H1 (cell line): Measurements from ENCODE around the gene ZC2HC1C. TPM values are rescaled to one million over a fixed set of nuclear protein-coding genes. Genes with fewer than 3 reads are reported as not detected.

ENCODE experiments used
- CTCF ChIA-PET: fragments of 300-600 bp; sonication (Branson Sonifier 250); formaldehyde crosslinking; loops from one replicate; lab custom pipeline; 2021; ENCODE audit not compliant: partially characterized antibody; lab: Charles Lee
- POLR2A ChIA-PET: fragments of 300-600 bp; sonication (Branson Sonifier 250); formaldehyde crosslinking; loops from one replicate; lab custom pipeline; 2021; ENCODE audit warnings: inconsistent platforms; ENCODE audit not compliant: partially characterized antibody; lab: Charles Lee
- DNase-seq, 2 experiments: peaks; one replicate each; pipeline versions ENCODE4 v3.0.0 to v3.0.0-alpha.2; 2010 to 2022; ENCODE audit warnings: low spot score in 2 of 2, low read depth in 1 of 2, mixed read lengths in 1 of 2
- FAIRE-seq: peaks from 2 replicates; lab custom pipeline; 2011; peaks lifted over from hg19 to GRCh38; lab: Jason Lieb, UNC
- H2AFZ ChIP-seq: 2 replicates; pipeline ENCODE4 v1.8.1; 2012; ENCODE audit warnings: low read length, inconsistent platforms
- H2AK5ac ChIP-seq: 2 replicates; pipeline ENCODE4 v1.6.1; 2013; ENCODE audit warnings: low read depth, low read length
- H2BK120ac ChIP-seq: replicated peaks from 2 replicates; pipeline ENCODE3; 2013; ENCODE audit warnings: low read depth, low read length, inconsistent platforms
- H2BK12ac ChIP-seq: 2 replicates; pipeline ENCODE4 v1.6.1; 2013; ENCODE audit warnings: low read depth, low read length
- H2BK15ac ChIP-seq: 2 replicates; pipeline ENCODE4 v1.6.1; 2013; ENCODE audit warnings: low read length
- H2BK20ac ChIP-seq: 2 replicates; pipeline ENCODE4 v1.6.1; 2013; ENCODE audit warnings: low read length
- H2BK5ac ChIP-seq: 2 replicates; pipeline ENCODE4 v1.6.1; 2013; ENCODE audit warnings: low read depth, low read length
- H3K14ac ChIP-seq: 2 replicates; pipeline ENCODE4 v1.6.1; 2013; ENCODE audit warnings: inconsistent platforms; ENCODE audit not compliant: insufficient read length
- H3K18ac ChIP-seq: 2 replicates; pipeline ENCODE4 v1.6.1; 2013; ENCODE audit warnings: low read length; ENCODE audit errors: extremely low read depth
- H3K23ac ChIP-seq: 2 replicates; pipeline ENCODE4 v1.6.1; 2013; ENCODE audit warnings: inconsistent platforms; ENCODE audit not compliant: insufficient read length
- H3K23me2 ChIP-seq: 2 replicates; pipeline ENCODE4 v1.6.1; 2013; ENCODE audit warnings: low read depth, low read length
- H3K27ac ChIP-seq: 2 replicates; pipeline ENCODE4 v1.6.1; 2011; ENCODE audit warnings: low read depth, low read length, inconsistent platforms
- H3K27me3 ChIP-seq, 4 experiments: replicated peaks in 1 of 4; 1 replicate in 1 of 4; 2 replicates in 3 of 4; pipeline versions ENCODE4 v1.6.1 to v1.8.1; 2011 to 2013; ENCODE audit warnings: low read length in 3 of 4, mild to moderate bottlenecking in 3 of 4, inconsistent platforms in 2 of 4, mixed read lengths in 2 of 4, moderate library complexity in 1 of 4; ENCODE audit not compliant: control insufficient read depth in 3 of 4, insufficient read depth in 3 of 4; ENCODE audit errors: extremely low read depth in 1 of 4
- H3K36me3 ChIP-seq, 4 experiments: 2 replicates each; pipeline versions ENCODE4 v1.6.1 to v1.8.1; 2011 to 2013; ENCODE audit warnings: mild to moderate bottlenecking in 4 of 4, low read length in 3 of 4, moderate library complexity in 2 of 4, control low read depth in 1 of 4, inconsistent platforms in 1 of 4; ENCODE audit not compliant: insufficient read depth in 4 of 4, control insufficient read depth in 2 of 4
- H3K4ac ChIP-seq: replicated peaks from 2 replicates; pipeline ENCODE3; 2013; ENCODE audit warnings: low read length, low read depth, mixed read lengths, inconsistent platforms; ENCODE audit not compliant: insufficient read length
- H3K4me1 ChIP-seq, 4 experiments: replicated peaks in 1 of 4; 1 replicate in 1 of 4; 2 replicates in 3 of 4; pipeline versions ENCODE4 v1.6.1 to v1.8.1; 2011 to 2013; ENCODE audit warnings: low read length in 3 of 4, inconsistent platforms in 2 of 4, mixed read lengths in 1 of 4; ENCODE audit not compliant: insufficient read depth in 4 of 4, control insufficient read depth in 3 of 4
- H3K4me2 ChIP-seq, 2 experiments: 2 replicates each; pipeline versions ENCODE4 v1.6.1 to v1.8.1; 2011 to 2013; ENCODE audit warnings: low read depth in 2 of 2, low read length in 2 of 2, control low read depth in 1 of 2, inconsistent platforms in 1 of 2, mild to moderate bottlenecking in 1 of 2; ENCODE audit not compliant: insufficient read depth in 1 of 2
- H3K4me3 ChIP-seq, 4 experiments: fragments of 200-600, 300-600 bp in 1 of 4; sonication (generic), shearing (Covaris generic), sonication (Bioruptor Twin) in 1 of 4; 2 replicates each; pipeline versions ENCODE4 v1.5.1 to v1.8.1; 2011 to 2016; ENCODE audit warnings: low read length in 4 of 4, low read depth in 3 of 4, control low read depth in 2 of 4, inconsistent platforms in 2 of 4, mild to moderate bottlenecking in 2 of 4, mixed read lengths in 1 of 4, moderate library complexity in 1 of 4; ENCODE audit not compliant: insufficient read depth in 2 of 4; ENCODE audit errors: extremely low read depth in 1 of 4
- H3K56ac ChIP-seq: replicated peaks from 2 replicates; pipeline ENCODE3; 2013; ENCODE audit warnings: low read depth, mild to moderate bottlenecking, mixed read lengths, low read length, inconsistent platforms; ENCODE audit not compliant: insufficient read length
- H3K79me1 ChIP-seq: 2 replicates; pipeline ENCODE4 v1.6.1; 2013; ENCODE audit warnings: low read depth, low read length, control low read depth
- H3K79me2 ChIP-seq, 2 experiments: 2 replicates each; pipeline versions ENCODE4 v1.6.1 to v1.8.1; 2012 to 2013; ENCODE audit warnings: low read length in 2 of 2, mild to moderate bottlenecking in 2 of 2, inconsistent platforms in 1 of 2; ENCODE audit not compliant: insufficient read depth in 2 of 2, control insufficient read depth in 1 of 2
- H3K9ac ChIP-seq, 4 experiments: replicated peaks in 1 of 4; 1 replicate in 1 of 4; 2 replicates in 3 of 4; pipeline versions ENCODE4 v1.6.1 to v1.8.1; 2011 to 2013; ENCODE audit warnings: low read depth in 3 of 4, low read length in 3 of 4, control low read depth in 2 of 4, mild to moderate bottlenecking in 2 of 4, moderate library complexity in 2 of 4, inconsistent platforms in 1 of 4; ENCODE audit errors: extremely low read depth in 1 of 4
- H3K9me3 ChIP-seq, 2 experiments: 2 replicates each; pipeline versions ENCODE4 v1.6.1 to v1.8.1; 2012 to 2013; ENCODE audit warnings: mild to moderate bottlenecking in 2 of 2, moderate library complexity in 2 of 2, control low read depth in 1 of 2, inconsistent platforms in 1 of 2, low read depth in 1 of 2, low read length in 1 of 2, mixed read lengths in 1 of 2; ENCODE audit not compliant: insufficient read depth in 2 of 2
- H4K20me1 ChIP-seq, 2 experiments: replicated peaks in 1 of 2; 2 replicates each; pipeline versions ENCODE3 to v1.8.1; 2011 to 2013; ENCODE audit warnings: inconsistent platforms in 2 of 2, low read length in 2 of 2, mild to moderate bottlenecking in 1 of 2; ENCODE audit not compliant: insufficient read depth in 2 of 2, control insufficient read depth in 1 of 2
- H4K5ac ChIP-seq: 2 replicates; pipeline ENCODE4 v1.6.1; 2013; ENCODE audit warnings: low read length, low read depth, mixed read lengths, inconsistent platforms; ENCODE audit not compliant: insufficient read length
- H4K8ac ChIP-seq: 2 replicates; pipeline ENCODE4 v1.8.0; 2013; ENCODE audit warnings: mild to moderate bottlenecking, moderate library complexity, low read length, inconsistent platforms; ENCODE audit not compliant: insufficient read depth; ENCODE audit errors: extremely low read depth
- H4K91ac ChIP-seq: replicated peaks from 2 replicates; pipeline ENCODE3; 2013; ENCODE audit warnings: low read length, mixed read lengths, inconsistent platforms; ENCODE audit not compliant: insufficient read length
- KDM1A ChIP-seq: fragments of 200-600, 300-600 bp; sonication (generic); IDR thresholded peaks from 2 replicates; pipeline ENCODE4 v1.7.1; 2016; ENCODE audit warnings: mild to moderate bottlenecking, low read length, borderline replicate concordance
- SP4 ChIP-seq: IDR thresholded peaks from 2 replicates; pipeline ENCODE4 v1.6.1; 2012; ENCODE audit warnings: low read length, inconsistent platforms
- TAF1 ChIP-seq: IDR thresholded peaks from 2 replicates; pipeline ENCODE4 v1.6.1; 2011; ENCODE audit warnings: mild to moderate bottlenecking, low read depth, low read length
- WGBS, 2 experiments: shearing (Covaris generic) in 1 of 2; methylation state at CpG; one replicate each; pipeline versions ENCODE4 v1.1.6 to v1.1.7; 2013 to 2015; ENCODE audit warnings: low lambda C conversion rate in 2 of 2, mixed read lengths in 2 of 2, inconsistent platforms in 1 of 2, low coverage in 1 of 2, missing lambda C conversion rate in 1 of 2; ENCODE audit not compliant: insufficient replicate concordance in 2 of 2, insufficient coverage in 1 of 2, insufficient read length in 1 of 2; ENCODE audit errors: extremely low coverage in 1 of 2, missing lambda C conversion rate in 1 of 2; 5-methylcytosine and 5-hydroxymethylcytosine counted together
- polyA plus RNA-seq, 7 experiments: library from polyadenylated mRNA; depleted of rRNA in 3 of 7; stranded (reverse) in 5 of 7; unstranded in 2 of 7; fragments of >200 nt in 5 of 7; fragments of 200-250 nt in 2 of 7; gene quantifications; 1 replicate in 5 of 7; 2 replicates in 1 of 7; 4 replicates in 1 of 7; pipeline versions ENCODE4 v1.2.1 to v1.2.3, GENCODE V29; 2011 to 2013; ENCODE audit warnings: missing spikeins in 2 of 7, mixed read lengths in 2 of 7
- total RNA-seq: library from RNA; stranded (reverse); fragmentation: NEBNext Ultra II Directional; extraction: Animal tissue kit (Norgen Biotek cat#: 25700); gene quantifications from 2 replicates; pipeline ENCODE4 v1.2.1, GENCODE V29; 2021

Gene ZC2HC1C
- total and polyA plus RNA-seq, 2 of the 8 experiments (the other 6 are each of a cell fraction or from before 2014, with no cell fraction given): 0.57 to 1.2 TPM

DNA sequence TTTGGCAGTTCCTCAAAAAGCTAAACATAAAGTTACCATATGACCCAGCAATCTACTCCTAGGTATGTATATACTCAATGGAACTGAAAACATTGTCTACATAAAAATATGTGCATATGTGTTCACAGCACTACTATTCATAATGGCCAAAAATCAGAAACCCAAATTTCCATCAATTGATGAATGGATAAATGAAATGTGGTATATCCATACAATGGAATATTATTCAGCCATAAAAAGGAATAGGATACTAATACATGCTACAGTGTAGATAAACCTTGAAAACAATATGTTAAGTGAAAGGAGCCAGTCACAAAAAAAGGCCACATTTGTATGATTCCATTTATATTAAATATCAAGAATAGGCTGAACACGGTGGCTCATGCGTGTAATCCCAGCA is 9.0 kb upstream of the ZC2HC1C start:
- Histone ChIP-seq H3K27ac (no peak overlapping the region), H4K8ac (no peak overlapping the region), H4K20me1 (no peaks in the 10 kb centered on the region), H3K4me3 (no peak overlapping the region), H2AK5ac (no peak overlapping the region), H3K9me3 (no peaks in the 10 kb centered on the region), H3K23me2 (peaks cover 9% of the 10 kb centered on the region), H4K5ac (no peak overlapping the region), H3K23ac (no peak overlapping the region), H3K4me2 (no peak overlapping the region), H2AFZ (no peak overlapping the region), H3K79me2 (peaks cover 0 to 10% of the 10 kb centered on the region in 2 experiments; a peak in 2 of 4 replicates), H3K36me3 (peaks cover 0 to 9% (median 3%) of the 10 kb centered on the region in 4 experiments; a peak in 2 of 8 replicates), H4K91ac (no peak overlapping the region), H3K14ac (no peak overlapping the region), H2BK120ac (no peak overlapping the region), H2BK12ac (no peak overlapping the region), H3K4ac (no peak overlapping the region), H2BK15ac (no peak overlapping the region), H3K27me3 (no peaks in the 10 kb centered on the region), H3K18ac (no peak overlapping the region), H3K79me1 (peaks cover 5% of the 10 kb centered on the region; the same call in 1 of the 2 replicates), H3K9ac (no peak overlapping the region), H2BK20ac (no peak overlapping the region), H3K56ac (no peak overlapping the region), H3K4me1 (no peaks in the 10 kb centered on the region; a peak in 2 of 7 replicates), H2BK5ac (no peak overlapping the region)
- POLR2A ChIA-PET: no interaction called here
- TF ChIP-seq TAF1: no peak
- TF ChIP-seq SP4: no peak
- TF ChIP-seq KDM1A: peak; percentile 71; the same call in 1 of the 2 replicates
- WGBS, 2 experiments: 71% methylated on average over 2 of the region's 2 CpGs; no CpG with 5 or more reads in 1 of the 2 experiments
- CTCF ChIA-PET: no interaction called here
- DNase-seq: no peak
- FAIRE-seq: no peak
